Measurements from ENCODE around the gene CENPO.
"Not testable (repeated sequence)": the region's sequence is repeated elsewhere in the genome, so short reads cannot be mapped to it uniquely, and the experiment has no call there.

Gene CENPO

GRCh38 chr2:24833821-24834732 lies 40.9 kb downstream of the CENPO start:
- no peak for DNase-seq (ENCODE audit: low spot score)
- in situ Hi-C loops (cut with MboI; ENCODE audit: low sequenced_read_pairs, unreplicated experiment) = no loop called here
- TF ChIP-seq, protein P1, sequence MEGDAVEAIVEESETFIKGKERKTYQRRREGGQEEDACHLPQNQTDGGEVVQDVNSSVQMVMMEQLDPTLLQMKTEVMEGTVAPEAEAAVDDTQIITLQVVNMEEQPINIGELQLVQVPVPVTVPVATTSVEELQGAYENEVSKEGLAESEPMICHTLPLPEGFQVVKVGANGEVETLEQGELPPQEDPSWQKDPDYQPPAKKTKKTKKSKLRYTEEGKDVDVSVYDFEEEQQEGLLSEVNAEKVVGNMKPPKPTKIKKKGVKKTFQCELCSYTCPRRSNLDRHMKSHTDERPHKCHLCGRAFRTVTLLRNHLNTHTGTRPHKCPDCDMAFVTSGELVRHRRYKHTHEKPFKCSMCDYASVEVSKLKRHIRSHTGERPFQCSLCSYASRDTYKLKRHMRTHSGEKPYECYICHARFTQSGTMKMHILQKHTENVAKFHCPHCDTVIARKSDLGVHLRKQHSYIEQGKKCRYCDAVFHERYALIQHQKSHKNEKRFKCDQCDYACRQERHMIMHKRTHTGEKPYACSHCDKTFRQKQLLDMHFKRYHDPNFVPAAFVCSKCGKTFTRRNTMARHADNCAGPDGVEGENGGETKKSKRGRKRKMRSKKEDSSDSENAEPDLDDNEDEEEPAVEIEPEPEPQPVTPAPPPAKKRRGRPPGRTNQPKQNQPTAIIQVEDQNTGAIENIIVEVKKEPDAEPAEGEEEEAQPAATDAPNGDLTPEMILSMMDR (IDR thresholded peaks at IDR 0.05; ENCODE audit: borderline replicate concordance, control extremely low read depth, extremely low read depth, insufficient read depth, missing control alignments) = no peak

DNA sequence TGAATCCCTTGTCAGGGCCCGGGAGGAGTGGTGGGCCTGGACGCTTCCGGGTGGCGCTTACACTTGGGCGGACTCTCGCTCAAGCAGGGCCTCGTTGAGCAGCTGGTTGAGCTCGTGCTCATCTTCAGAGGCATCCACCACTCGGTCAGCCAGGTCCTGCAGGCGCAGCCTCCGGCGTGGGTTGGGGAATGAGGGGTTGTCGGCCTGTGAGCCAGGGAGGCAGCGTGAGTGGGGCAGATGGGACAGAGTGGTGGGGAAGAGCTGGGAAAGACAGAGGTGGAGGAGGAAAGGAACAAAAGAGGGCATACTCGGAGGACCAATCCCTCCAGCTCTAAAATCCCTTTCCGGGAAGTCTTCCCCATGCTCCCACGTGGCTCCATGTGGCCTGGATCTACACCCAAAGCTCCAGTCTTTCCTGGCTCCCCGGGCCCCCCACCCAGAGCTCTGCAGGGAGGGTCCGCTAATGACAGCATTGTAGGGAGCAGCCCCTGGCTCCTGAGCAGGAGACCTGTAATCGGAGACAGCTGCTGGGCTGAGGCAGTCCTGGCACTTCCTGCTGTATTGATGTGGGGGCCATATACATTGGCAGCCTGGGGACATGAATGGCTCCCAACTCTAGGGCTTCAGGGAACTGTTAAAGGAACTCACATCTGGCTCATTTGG lies 41.6 kb downstream of the CENPO start:
- TF ChIP-seq, protein P1 (IDR thresholded peaks at IDR 0.05; ENCODE audit: borderline replicate concordance, control extremely low read depth, extremely low read depth, insufficient read depth, missing control alignments) = no peak
- in situ Hi-C loops (cut with MboI; ENCODE audit: low sequenced_read_pairs, unreplicated experiment) = no loop called here

GRCh38 chr2:24835411-24835810 lies 42.2 kb downstream of the CENPO start:
- in situ Hi-C loops (cut with MboI; ENCODE audit: low sequenced_read_pairs, unreplicated experiment); DNase-seq (ENCODE audit: low spot score): not testable (repeated sequence)

More for the DNA sequence above, 41.6 kb downstream of the CENPO start:
- DNase-seq (ENCODE audit: low spot score) = no peak

- in situ Hi-C loops (cut with MboI; ENCODE audit: low sequenced_read_pairs, unreplicated experiment) = no loop called here
- TF ChIP-seq, protein P1 (IDR thresholded peaks at IDR 0.05; ENCODE audit: borderline replicate concordance, control extremely low read depth, extremely low read depth, insufficient read depth, missing control alignments) = no peak
- no peak for DNase-seq (ENCODE audit: low spot score)
These were observed 43.0 kb downstream of the CENPO start for GRCh38 chr2:24836206-24836605.

DNA sequence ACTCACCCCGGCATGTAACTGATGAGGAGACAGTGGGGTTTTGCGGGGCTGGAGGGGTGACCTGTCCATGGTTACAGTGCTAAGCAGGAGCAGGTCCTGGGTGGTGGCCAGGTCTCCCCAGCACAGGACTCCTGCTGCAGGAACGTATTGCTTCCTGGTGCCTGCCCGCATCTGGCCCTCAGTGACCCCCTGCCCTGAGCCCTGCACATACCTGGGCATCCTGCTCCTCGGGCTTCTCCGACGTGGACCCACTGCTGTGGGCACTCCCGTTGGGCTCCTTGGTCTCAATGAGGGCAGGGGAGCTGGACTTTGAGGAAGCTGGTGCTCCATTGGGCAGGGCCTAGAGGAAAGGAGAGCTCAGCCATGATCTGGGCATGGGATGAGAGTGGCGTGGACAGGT lies 43.5 kb downstream of the CENPO start:
- TF ChIP-seq, protein P1 (IDR thresholded peaks at IDR 0.05; ENCODE audit: borderline replicate concordance, control extremely low read depth, extremely low read depth, insufficient read depth, missing control alignments) = no peak
- no peak for DNase-seq (ENCODE audit: low spot score)
- in situ Hi-C loops (cut with MboI; ENCODE audit: low sequenced_read_pairs, unreplicated experiment) = no loop called here

- no peak for DNase-seq (ENCODE audit: low spot score)
- TF ChIP-seq, protein P1 (IDR thresholded peaks at IDR 0.05; ENCODE audit: borderline replicate concordance, control extremely low read depth, extremely low read depth, insufficient read depth, missing control alignments) = no peak
- in situ Hi-C loops (cut with MboI; ENCODE audit: low sequenced_read_pairs, unreplicated experiment) = no loop called here
These were observed 44.8 kb downstream of the CENPO start for GRCh38 chr2:24837996-24838513.

GRCh38 chr2:24838541-24838940 lies 45.3 kb downstream of the CENPO start:
- TF ChIP-seq, protein P1 (IDR thresholded peaks at IDR 0.05; ENCODE audit: borderline replicate concordance, control extremely low read depth, extremely low read depth, insufficient read depth, missing control alignments) = no peak
- DNase-seq (ENCODE audit: low spot score) = no peak
- in situ Hi-C loops (cut with MboI; ENCODE audit: low sequenced_read_pairs, unreplicated experiment) = no loop called here
